GM23338 (cell line): ENCODE results near the gene TRIOBP. TPM values are rescaled to one million over a fixed set of nuclear protein-coding genes. Genes with fewer than 3 reads are reported as not detected.

Source experiments
- ATAC-seq: fragments of 200-7000 bp; cut with Tn5 transposase; 3 replicates; pipeline ENCODE4 v1.9.1; 2020
- DNase-seq: peaks from one replicate; pipeline ENCODE4 v3.0.0-alpha.2; 2015; ENCODE audit warnings: low spot score
- H2AFZ ChIP-seq: fragments of 200-600 bp; sonication (generic); 2 replicates; pipeline ENCODE4 v1.8.0; 2016; ENCODE audit warnings: antibody characterized with exemption, mild to moderate bottlenecking, moderate library complexity
- H3F3A ChIP-seq: fragments of 200-600 bp; sonication (generic); replicated peaks from 2 replicates; pipeline ENCODE4 v1.8.0; 2017; ENCODE audit warnings: antibody characterized with exemption, mixed run types, low read depth
- H3K27ac ChIP-seq: fragments of 200-600 bp; sonication (generic); 2 replicates; pipeline ENCODE4 v1.6.1; 2016; ENCODE audit warnings: low read depth
- H3K27me3 ChIP-seq: fragments of 200-600 bp; sonication (generic); 2 replicates; pipeline ENCODE4 v1.8.0; 2016; ENCODE audit warnings: mild to moderate bottlenecking, mixed run types, moderate library complexity; ENCODE audit not compliant: insufficient read depth
- H3K36me3 ChIP-seq: fragments of 200-600 bp; sonication (generic); 2 replicates; pipeline ENCODE4 v1.8.0; 2016; ENCODE audit warnings: mild to moderate bottlenecking; ENCODE audit not compliant: insufficient read depth
- H3K4me1 ChIP-seq: fragments of 200-600 bp; sonication (generic); 2 replicates; pipeline ENCODE4 v1.8.0; 2016; ENCODE audit warnings: mild to moderate bottlenecking, moderate library complexity; ENCODE audit not compliant: insufficient read depth
- H3K4me2 ChIP-seq: fragments of 200-600 bp; sonication (generic); 2 replicates; pipeline ENCODE4 v1.7.1; 2017; ENCODE audit warnings: mixed run types
- H3K4me3 ChIP-seq: fragments of 200-600 bp; sonication (generic); 2 replicates; pipeline ENCODE4 v1.6.1; 2016; ENCODE audit warnings: mixed run types
- H3K79me2 ChIP-seq: fragments of 200-600 bp; sonication (generic); replicated peaks from 2 replicates; pipeline ENCODE4 v1.8.0; 2017; ENCODE audit warnings: mild to moderate bottlenecking; ENCODE audit not compliant: insufficient read depth
- H3K9me2 ChIP-seq: fragments of 200-600 bp; sonication (generic); 2 replicates; pipeline ENCODE4 v1.8.0; 2017; ENCODE audit not compliant: insufficient read depth
- H4K20me1 ChIP-seq: fragments of 200-600 bp; sonication (generic); replicated peaks from 2 replicates; pipeline ENCODE4 v1.8.0; 2017; ENCODE audit warnings: mild to moderate bottlenecking; ENCODE audit not compliant: insufficient read depth
- H3K27ac Mint-ChIP-seq: 2 replicates; pipeline ENCODE4 v1.8.0; 2020; ENCODE audit warnings: inconsistent platforms, mild to moderate bottlenecking, moderate library complexity, mixed read lengths
- H3K27me3 Mint-ChIP-seq: 3 replicates; pipeline ENCODE4 v1.8.0; 2022; ENCODE audit warnings: low read depth, mild to moderate bottlenecking, moderate library complexity, mixed read lengths, inconsistent platforms; ENCODE audit not compliant: insufficient read depth, poor library complexity
- H3K36me3 Mint-ChIP-seq: 3 replicates; pipeline ENCODE4 v1.8.0; 2021; ENCODE audit warnings: low read depth, mild to moderate bottlenecking, inconsistent platforms, moderate library complexity, mixed read lengths
- H3K4me1 Mint-ChIP-seq: 3 replicates; pipeline ENCODE4 v1.8.0; 2020; ENCODE audit warnings: mild to moderate bottlenecking, inconsistent platforms, mixed read lengths
- H3K4me3 Mint-ChIP-seq: 3 replicates; pipeline ENCODE4 v1.8.0; 2021; ENCODE audit warnings: moderate library complexity, mild to moderate bottlenecking, inconsistent platforms, mixed read lengths
- H3K9me3 Mint-ChIP-seq: 3 replicates; pipeline ENCODE4 v1.8.0; 2020; ENCODE audit warnings: moderate library complexity, mild to moderate bottlenecking, inconsistent platforms, mixed read lengths
- CREB1 ChIP-seq: fragments of 250-450 bp; sonication (Bioruptor Pico); IDR thresholded peaks from 2 replicates; pipeline ENCODE4 v1.5.0; 2020; ENCODE audit warnings: low read depth, mild to moderate bottlenecking, moderate library complexity
- EZH2 ChIP-seq: fragments of 200-600 bp; sonication (generic); IDR thresholded peaks from one replicate; pipeline ENCODE4 v1.8.0; 2017; ENCODE audit warnings: antibody characterized with exemption, mild to moderate bottlenecking, low read depth; ENCODE audit not compliant: unreplicated experiment
- EZH2phosphoT487 ChIP-seq: fragments of 200-600 bp; sonication (generic); IDR thresholded peaks from one replicate; pipeline ENCODE4 v1.8.1; 2018; ENCODE audit warnings: antibody characterized with exemption; ENCODE audit not compliant: unreplicated experiment
- JUNB ChIP-seq: IDR thresholded peaks from one replicate; pipeline ENCODE4 v1.6.1; 2016; ENCODE audit warnings: antibody characterized with exemption; ENCODE audit not compliant: unreplicated experiment
- NANOG ChIP-seq: IDR thresholded peaks from 2 replicates; pipeline ENCODE4 v1.6.1; 2016; ENCODE audit warnings: antibody characterized with exemption, borderline replicate concordance
- POLR2AphosphoS5 ChIP-seq: IDR thresholded peaks from 2 replicates; pipeline ENCODE4 v1.6.1; 2016; ENCODE audit warnings: antibody characterized with exemption, low read depth
- STAT1 ChIP-seq: IDR thresholded peaks from one replicate; pipeline ENCODE4 v1.6.1; 2016; ENCODE audit warnings: antibody characterized with exemption; ENCODE audit not compliant: unreplicated experiment
- ZNF114 ChIP-seq: fragments of 250-450 bp; sonication (Bioruptor Pico); IDR thresholded peaks from 2 replicates; pipeline ENCODE4 v1.5.0; 2020; ENCODE audit warnings: mild to moderate bottlenecking, moderate library complexity
- ZNF331 ChIP-seq: fragments of 250-450 bp; sonication (Bioruptor Pico); IDR thresholded peaks from 2 replicates; pipeline ENCODE4 v1.5.0; 2020; ENCODE audit warnings: low read depth, mild to moderate bottlenecking, moderate library complexity
- polyA plus RNA-seq: library from polyadenylated mRNA; unstranded; fragments of >200 nt; fragmentation: Nextera tagmentation; extraction: Ambion mirVana; gene quantifications from 2 replicates; pipeline ENCODE4 v1.2.1, GENCODE V29; 2016
- total RNA-seq: library from RNA; depleted of rRNA; stranded (reverse); fragments of >200 nt; shearing (Covaris generic); gene quantifications from 2 replicates; pipeline ENCODE4 v1.2.3, GENCODE V29; 2014
- TF ChIP-seq, protein P1 (sequence below), 2 experiments: fragments of 200-600 bp in 1 of 2; sonication (generic) in 1 of 2; conservative IDR thresholded peaks; 2 replicates each; pipeline versions ENCODE4 v1.5.1 to v1.6.1; 2016 to 2017; ENCODE audit warnings: antibody characterized with exemption in 2 of 2, low read depth in 2 of 2, mild to moderate bottlenecking in 2 of 2, moderate library complexity in 1 of 2
- TF ChIP-seq, protein P2 (sequence below): IDR thresholded peaks from 2 replicates; pipeline ENCODE4 v1.6.1; 2016; ENCODE audit warnings: antibody characterized with exemption
- TF ChIP-seq, protein P3 (sequence below): IDR thresholded peaks from one replicate; pipeline ENCODE4 v1.6.1; 2018; ENCODE audit warnings: antibody characterized with exemption; ENCODE audit not compliant: unreplicated experiment
- TF ChIP-seq, protein P4 (sequence below): fragments of 250-450 bp; sonication (Bioruptor Pico); IDR thresholded peaks from 2 replicates; pipeline ENCODE4 v1.5.0; 2020; ENCODE audit warnings: mild to moderate bottlenecking, moderate library complexity

The TRIOBP gene
- total and polyA plus RNA-seq, 2 experiments from 2014 or later, result 21.4 to 48.4 TPM

DNA sequence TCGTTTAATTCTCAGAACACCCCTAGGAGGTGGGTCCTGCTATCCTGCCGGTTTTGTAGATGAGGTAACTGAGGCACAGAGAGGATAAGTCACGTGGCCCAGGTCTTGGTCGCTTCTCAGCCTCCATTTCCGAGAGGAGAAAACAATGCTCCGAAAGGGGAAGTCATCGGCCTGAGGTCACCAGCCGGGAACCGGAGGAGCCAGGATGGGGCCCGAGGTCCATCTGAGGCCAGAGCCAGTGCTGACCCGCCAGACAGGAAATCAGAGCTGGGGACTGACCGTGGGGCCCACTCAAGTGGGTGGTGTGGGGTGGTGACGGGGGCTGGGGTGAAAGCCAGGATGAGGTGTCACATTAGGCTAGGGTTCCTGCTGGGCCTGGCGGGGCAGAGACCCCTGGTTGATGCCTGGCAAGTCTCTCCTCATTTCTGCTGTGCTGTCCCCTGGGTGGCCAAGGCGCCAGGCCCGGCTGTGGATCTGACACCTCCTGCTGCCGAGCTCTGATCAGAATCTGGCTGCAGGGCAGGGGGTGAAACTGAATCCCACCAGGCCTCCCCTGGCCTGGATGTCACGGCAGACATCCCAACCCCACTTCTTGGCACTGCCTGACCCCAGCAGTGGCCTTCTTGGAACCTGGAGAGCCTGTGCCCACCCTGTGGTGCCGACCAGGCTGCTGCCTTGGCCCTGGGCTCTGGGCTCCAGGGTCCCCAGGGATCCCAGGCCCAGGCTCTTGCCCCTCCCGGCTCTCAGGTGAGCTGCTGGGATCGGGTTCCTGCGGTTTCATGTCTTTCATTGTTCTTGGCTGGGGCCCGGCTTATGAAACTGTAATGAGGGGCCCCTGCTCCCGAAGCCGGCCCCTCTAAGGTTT is 12.0 kb downstream of the TRIOBP start:
- no peaks in the 10 kb centered on the region for H3K4me1 ChIP-seq
- H3K9me2 ChIP-seq, result no peaks in the 10 kb centered on the region
- Mint-ChIP-seq H3K27ac (peak overlapping the region; percentile 38; the same call in 1 of the 2 replicates), H3K9me3 (no peaks in the 10 kb centered on the region), H3K36me3 (peaks cover 44% of the 10 kb centered on the region), H3K4me3 (no peak overlapping the region), H3K4me1 (peaks cover 8% of the 10 kb centered on the region), H3K27me3 (peaks cover 13% of the 10 kb centered on the region)
- no peak overlapping the region for H3K27ac ChIP-seq
- no peak overlapping the region for H3K4me3 ChIP-seq
- ATAC-seq, result peak; percentile 64
- no peak overlapping the region for H2AFZ ChIP-seq
- no peaks in the 10 kb centered on the region for H3K27me3 ChIP-seq
- H3K4me2 ChIP-seq, result no peak overlapping the region
- no peaks in the 10 kb centered on the region for H4K20me1 ChIP-seq
- TF ChIP-seq EZH2phosphoT487, result no peak
- no peak for TF ChIP-seq NANOG
- TF ChIP-seq, protein P1, sequence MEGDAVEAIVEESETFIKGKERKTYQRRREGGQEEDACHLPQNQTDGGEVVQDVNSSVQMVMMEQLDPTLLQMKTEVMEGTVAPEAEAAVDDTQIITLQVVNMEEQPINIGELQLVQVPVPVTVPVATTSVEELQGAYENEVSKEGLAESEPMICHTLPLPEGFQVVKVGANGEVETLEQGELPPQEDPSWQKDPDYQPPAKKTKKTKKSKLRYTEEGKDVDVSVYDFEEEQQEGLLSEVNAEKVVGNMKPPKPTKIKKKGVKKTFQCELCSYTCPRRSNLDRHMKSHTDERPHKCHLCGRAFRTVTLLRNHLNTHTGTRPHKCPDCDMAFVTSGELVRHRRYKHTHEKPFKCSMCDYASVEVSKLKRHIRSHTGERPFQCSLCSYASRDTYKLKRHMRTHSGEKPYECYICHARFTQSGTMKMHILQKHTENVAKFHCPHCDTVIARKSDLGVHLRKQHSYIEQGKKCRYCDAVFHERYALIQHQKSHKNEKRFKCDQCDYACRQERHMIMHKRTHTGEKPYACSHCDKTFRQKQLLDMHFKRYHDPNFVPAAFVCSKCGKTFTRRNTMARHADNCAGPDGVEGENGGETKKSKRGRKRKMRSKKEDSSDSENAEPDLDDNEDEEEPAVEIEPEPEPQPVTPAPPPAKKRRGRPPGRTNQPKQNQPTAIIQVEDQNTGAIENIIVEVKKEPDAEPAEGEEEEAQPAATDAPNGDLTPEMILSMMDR (conservative IDR thresholded peaks at IDR 0.05; ENCODE audit: low read depth in 2 of 2), result no peak
- TF ChIP-seq, protein P2, sequence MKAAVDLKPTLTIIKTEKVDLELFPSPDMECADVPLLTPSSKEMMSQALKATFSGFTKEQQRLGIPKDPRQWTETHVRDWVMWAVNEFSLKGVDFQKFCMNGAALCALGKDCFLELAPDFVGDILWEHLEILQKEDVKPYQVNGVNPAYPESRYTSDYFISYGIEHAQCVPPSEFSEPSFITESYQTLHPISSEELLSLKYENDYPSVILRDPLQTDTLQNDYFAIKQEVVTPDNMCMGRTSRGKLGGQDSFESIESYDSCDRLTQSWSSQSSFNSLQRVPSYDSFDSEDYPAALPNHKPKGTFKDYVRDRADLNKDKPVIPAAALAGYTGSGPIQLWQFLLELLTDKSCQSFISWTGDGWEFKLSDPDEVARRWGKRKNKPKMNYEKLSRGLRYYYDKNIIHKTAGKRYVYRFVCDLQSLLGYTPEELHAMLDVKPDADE, result no peak
- TF ChIP-seq POLR2AphosphoS5, result no peak
- no peak for TF ChIP-seq JUNB
- TF ChIP-seq, protein P3, sequence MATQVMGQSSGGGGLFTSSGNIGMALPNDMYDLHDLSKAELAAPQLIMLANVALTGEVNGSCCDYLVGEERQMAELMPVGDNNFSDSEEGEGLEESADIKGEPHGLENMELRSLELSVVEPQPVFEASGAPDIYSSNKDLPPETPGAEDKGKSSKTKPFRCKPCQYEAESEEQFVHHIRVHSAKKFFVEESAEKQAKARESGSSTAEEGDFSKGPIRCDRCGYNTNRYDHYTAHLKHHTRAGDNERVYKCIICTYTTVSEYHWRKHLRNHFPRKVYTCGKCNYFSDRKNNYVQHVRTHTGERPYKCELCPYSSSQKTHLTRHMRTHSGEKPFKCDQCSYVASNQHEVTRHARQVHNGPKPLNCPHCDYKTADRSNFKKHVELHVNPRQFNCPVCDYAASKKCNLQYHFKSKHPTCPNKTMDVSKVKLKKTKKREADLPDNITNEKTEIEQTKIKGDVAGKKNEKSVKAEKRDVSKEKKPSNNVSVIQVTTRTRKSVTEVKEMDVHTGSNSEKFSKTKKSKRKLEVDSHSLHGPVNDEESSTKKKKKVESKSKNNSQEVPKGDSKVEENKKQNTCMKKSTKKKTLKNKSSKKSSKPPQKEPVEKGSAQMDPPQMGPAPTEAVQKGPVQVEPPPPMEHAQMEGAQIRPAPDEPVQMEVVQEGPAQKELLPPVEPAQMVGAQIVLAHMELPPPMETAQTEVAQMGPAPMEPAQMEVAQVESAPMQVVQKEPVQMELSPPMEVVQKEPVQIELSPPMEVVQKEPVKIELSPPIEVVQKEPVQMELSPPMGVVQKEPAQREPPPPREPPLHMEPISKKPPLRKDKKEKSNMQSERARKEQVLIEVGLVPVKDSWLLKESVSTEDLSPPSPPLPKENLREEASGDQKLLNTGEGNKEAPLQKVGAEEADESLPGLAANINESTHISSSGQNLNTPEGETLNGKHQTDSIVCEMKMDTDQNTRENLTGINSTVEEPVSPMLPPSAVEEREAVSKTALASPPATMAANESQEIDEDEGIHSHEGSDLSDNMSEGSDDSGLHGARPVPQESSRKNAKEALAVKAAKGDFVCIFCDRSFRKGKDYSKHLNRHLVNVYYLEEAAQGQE, result no peak
- no peak for TF ChIP-seq CREB1 (CRISPR knock-in tag)
- no peak for TF ChIP-seq ZNF331 (CRISPR knock-in tag)
- no peak for TF ChIP-seq STAT1
- no peak for TF ChIP-seq EZH2
- TF ChIP-seq, protein P4, sequence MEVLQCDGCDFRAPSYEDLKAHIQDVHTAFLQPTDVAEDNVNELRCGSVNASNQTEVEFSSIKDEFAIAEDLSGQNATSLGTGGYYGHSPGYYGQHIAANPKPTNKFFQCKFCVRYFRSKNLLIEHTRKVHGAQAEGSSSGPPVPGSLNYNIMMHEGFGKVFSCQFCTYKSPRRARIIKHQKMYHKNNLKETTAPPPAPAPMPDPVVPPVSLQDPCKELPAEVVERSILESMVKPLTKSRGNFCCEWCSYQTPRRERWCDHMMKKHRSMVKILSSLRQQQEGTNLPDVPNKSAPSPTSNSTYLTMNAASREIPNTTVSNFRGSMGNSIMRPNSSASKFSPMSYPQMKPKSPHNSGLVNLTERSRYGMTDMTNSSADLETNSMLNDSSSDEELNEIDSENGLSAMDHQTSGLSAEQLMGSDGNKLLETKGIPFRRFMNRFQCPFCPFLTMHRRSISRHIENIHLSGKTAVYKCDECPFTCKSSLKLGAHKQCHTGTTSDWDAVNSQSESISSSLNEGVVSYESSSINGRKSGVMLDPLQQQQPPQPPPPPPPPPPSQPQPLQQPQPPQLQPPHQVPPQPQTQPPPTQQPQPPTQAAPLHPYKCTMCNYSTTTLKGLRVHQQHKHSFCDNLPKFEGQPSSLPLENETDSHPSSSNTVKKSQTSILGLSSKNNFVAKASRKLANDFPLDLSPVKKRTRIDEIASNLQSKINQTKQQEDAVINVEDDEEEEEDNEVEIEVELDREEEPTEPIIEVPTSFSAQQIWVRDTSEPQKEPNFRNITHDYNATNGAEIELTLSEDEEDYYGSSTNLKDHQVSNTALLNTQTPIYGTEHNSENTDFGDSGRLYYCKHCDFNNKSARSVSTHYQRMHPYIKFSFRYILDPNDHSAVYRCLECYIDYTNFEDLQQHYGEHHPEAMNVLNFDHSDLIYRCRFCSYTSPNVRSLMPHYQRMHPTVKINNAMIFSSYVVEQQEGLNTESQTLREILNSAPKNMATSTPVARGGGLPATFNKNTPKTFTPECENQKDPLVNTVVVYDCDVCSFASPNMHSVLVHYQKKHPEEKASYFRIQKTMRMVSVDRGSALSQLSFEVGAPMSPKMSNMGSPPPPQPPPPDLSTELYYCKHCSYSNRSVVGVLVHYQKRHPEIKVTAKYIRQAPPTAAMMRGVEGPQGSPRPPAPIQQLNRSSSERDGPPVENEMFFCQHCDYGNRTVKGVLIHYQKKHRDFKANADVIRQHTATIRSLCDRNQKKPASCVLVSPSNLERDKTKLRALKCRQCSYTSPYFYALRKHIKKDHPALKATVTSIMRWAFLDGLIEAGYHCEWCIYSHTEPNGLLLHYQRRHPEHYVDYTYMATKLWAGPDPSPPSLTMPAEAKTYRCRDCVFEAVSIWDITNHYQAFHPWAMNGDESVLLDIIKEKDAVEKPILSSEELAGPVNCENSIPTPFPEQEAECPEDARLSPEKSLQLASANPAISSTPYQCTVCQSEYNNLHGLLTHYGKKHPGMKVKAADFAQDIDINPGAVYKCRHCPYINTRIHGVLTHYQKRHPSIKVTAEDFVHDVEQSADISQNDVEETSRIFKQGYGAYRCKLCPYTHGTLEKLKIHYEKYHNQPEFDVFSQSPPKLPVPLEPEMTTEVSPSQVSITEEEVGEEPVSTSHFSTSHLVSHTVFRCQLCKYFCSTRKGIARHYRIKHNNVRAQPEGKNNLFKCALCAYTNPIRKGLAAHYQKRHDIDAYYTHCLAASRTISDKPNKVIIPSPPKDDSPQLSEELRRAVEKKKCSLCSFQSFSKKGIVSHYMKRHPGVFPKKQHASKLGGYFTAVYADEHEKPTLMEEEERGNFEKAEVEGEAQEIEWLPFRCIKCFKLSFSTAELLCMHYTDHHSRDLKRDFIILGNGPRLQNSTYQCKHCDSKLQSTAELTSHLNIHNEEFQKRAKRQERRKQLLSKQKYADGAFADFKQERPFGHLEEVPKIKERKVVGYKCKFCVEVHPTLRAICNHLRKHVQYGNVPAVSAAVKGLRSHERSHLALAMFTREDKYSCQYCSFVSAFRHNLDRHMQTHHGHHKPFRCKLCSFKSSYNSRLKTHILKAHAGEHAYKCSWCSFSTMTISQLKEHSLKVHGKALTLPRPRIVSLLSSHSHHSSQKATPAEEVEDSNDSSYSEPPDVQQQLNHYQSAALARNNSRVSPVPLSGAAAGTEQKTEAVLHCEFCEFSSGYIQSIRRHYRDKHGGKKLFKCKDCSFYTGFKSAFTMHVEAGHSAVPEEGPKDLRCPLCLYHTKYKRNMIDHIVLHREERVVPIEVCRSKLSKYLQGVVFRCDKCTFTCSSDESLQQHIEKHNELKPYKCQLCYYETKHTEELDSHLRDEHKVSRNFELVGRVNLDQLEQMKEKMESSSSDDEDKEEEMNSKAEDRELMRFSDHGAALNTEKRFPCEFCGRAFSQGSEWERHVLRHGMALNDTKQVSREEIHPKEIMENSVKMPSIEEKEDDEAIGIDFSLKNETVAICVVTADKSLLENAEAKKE (CRISPR knock-in tag), result no peak
- TF ChIP-seq ZNF114 (CRISPR knock-in tag), result no peak
- DNase-seq, result no peak
- H3F3A ChIP-seq, result no peaks in the 10 kb centered on the region
- H3K36me3 ChIP-seq, result peaks cover 5% of the 10 kb centered on the region; the same call in 1 of the 2 replicates
- no peaks in the 10 kb centered on the region for H3K79me2 ChIP-seq
